ENCODE measurements around the gene PTPRN2. TPM values are rescaled to one million over a fixed set of nuclear protein-coding genes. Genes with fewer than 3 reads are reported as not detected.

The PTPRN2 gene
- total RNA-seq, 1 experiment from 2014 or later, result 1.1 TPM

GRCh38 chr7:158486919-158487318 lies 100.7 kb downstream of the PTPRN2 start:
- CTCF ChIA-PET, result no interaction called here
- Histone ChIP-seq H3K27me3 (ENCODE audit: control insufficient read depth, insufficient read depth, low read length) (peaks cover 3% of the 10 kb centered on the region; the same call in 1 of the 2 replicates), H3K4me3 (ENCODE audit: low read depth in 2 of 2, low read length in 2 of 2) (no peak overlapping the region), H3K27ac (ENCODE audit: low read length) (no peak overlapping the region), H3K4me1 (ENCODE audit: control insufficient read depth, insufficient read depth, low read length) (no peaks in the 10 kb centered on the region), H3K36me3 (ENCODE audit: control insufficient read depth, insufficient read depth, low read length) (no peaks in the 10 kb centered on the region), H3K9me3 (ENCODE audit: control insufficient read depth, insufficient read depth, low read depth, low read length) (no peaks in the 10 kb centered on the region)
- no peak for TF ChIP-seq SIN3A (IDR thresholded peaks at IDR 0.05; ENCODE audit: borderline replicate concordance, insufficient read depth, low read depth, low read length)
- TF ChIP-seq POLR2AphosphoS5 (IDR thresholded peaks at IDR 0.05; ENCODE audit: low read depth, low read length), result no peak
- TF ChIP-seq, protein P1, sequence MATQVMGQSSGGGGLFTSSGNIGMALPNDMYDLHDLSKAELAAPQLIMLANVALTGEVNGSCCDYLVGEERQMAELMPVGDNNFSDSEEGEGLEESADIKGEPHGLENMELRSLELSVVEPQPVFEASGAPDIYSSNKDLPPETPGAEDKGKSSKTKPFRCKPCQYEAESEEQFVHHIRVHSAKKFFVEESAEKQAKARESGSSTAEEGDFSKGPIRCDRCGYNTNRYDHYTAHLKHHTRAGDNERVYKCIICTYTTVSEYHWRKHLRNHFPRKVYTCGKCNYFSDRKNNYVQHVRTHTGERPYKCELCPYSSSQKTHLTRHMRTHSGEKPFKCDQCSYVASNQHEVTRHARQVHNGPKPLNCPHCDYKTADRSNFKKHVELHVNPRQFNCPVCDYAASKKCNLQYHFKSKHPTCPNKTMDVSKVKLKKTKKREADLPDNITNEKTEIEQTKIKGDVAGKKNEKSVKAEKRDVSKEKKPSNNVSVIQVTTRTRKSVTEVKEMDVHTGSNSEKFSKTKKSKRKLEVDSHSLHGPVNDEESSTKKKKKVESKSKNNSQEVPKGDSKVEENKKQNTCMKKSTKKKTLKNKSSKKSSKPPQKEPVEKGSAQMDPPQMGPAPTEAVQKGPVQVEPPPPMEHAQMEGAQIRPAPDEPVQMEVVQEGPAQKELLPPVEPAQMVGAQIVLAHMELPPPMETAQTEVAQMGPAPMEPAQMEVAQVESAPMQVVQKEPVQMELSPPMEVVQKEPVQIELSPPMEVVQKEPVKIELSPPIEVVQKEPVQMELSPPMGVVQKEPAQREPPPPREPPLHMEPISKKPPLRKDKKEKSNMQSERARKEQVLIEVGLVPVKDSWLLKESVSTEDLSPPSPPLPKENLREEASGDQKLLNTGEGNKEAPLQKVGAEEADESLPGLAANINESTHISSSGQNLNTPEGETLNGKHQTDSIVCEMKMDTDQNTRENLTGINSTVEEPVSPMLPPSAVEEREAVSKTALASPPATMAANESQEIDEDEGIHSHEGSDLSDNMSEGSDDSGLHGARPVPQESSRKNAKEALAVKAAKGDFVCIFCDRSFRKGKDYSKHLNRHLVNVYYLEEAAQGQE (IDR thresholded peaks at IDR 0.05; ENCODE audit: insufficient read depth in 1 of 2, low read depth in 2 of 2, low read length in 1 of 2), result no peak
- TF ChIP-seq TCF7L2 (IDR thresholded peaks at IDR 0.05; ENCODE audit: low read depth, low read length), result no peak
- TF ChIP-seq, protein P2, sequence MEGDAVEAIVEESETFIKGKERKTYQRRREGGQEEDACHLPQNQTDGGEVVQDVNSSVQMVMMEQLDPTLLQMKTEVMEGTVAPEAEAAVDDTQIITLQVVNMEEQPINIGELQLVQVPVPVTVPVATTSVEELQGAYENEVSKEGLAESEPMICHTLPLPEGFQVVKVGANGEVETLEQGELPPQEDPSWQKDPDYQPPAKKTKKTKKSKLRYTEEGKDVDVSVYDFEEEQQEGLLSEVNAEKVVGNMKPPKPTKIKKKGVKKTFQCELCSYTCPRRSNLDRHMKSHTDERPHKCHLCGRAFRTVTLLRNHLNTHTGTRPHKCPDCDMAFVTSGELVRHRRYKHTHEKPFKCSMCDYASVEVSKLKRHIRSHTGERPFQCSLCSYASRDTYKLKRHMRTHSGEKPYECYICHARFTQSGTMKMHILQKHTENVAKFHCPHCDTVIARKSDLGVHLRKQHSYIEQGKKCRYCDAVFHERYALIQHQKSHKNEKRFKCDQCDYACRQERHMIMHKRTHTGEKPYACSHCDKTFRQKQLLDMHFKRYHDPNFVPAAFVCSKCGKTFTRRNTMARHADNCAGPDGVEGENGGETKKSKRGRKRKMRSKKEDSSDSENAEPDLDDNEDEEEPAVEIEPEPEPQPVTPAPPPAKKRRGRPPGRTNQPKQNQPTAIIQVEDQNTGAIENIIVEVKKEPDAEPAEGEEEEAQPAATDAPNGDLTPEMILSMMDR (IDR thresholded peaks at IDR 0.05), result no peak
- in situ Hi-C loops (cut with HindIII; ENCODE audit: low pct_unique_long_range_greater_than_20kb, low sequenced_read_pairs) (no loop called here), intact Hi-C loops (cut with micrococcal nuclease; ENCODE audit: unreplicated experiment) (no loop called here)
- no peak for ATAC-seq
- POLR2A ChIA-PET, result no interaction called here
- BruUV-seq (replicated peaks), result no TSS peak
- DNase-seq (ENCODE audit: low read depth, low spot score), result no peak

GRCh38 chr7:158484801-158485531 lies 102.7 kb downstream of the PTPRN2 start:
- H3K4me1 ChIP-seq (ENCODE audit: control insufficient read depth, insufficient read depth, low read length), result no peaks in the 10 kb centered on the region
- ChIA-PET POLR2A (no interaction called here), CTCF (no interaction called here)
- ATAC-seq, result no peak
- H3K27ac ChIP-seq (ENCODE audit: low read length), result no peak overlapping the region
- in situ Hi-C loops (cut with HindIII; ENCODE audit: low pct_unique_long_range_greater_than_20kb, low sequenced_read_pairs), result no loop called here
- H3K4me3 ChIP-seq (ENCODE audit: low read depth in 2 of 2, low read length in 2 of 2), result no peak overlapping the region
- peaks cover 3% of the 10 kb centered on the region; the same call in 1 of the 2 replicates for H3K27me3 ChIP-seq (ENCODE audit: control insufficient read depth, insufficient read depth, low read length)
- no peak for TF ChIP-seq TCF7L2 (IDR thresholded peaks at IDR 0.05; ENCODE audit: low read depth, low read length)
- TF ChIP-seq, protein P1 (IDR thresholded peaks at IDR 0.05; ENCODE audit: insufficient read depth in 1 of 2, low read depth in 2 of 2, low read length in 1 of 2), result no peak
- TF ChIP-seq, protein P2 (IDR thresholded peaks at IDR 0.05), result no peak
- no peak for TF ChIP-seq SIN3A (IDR thresholded peaks at IDR 0.05; ENCODE audit: borderline replicate concordance, insufficient read depth, low read depth, low read length)
- no peak for TF ChIP-seq POLR2AphosphoS5 (IDR thresholded peaks at IDR 0.05; ENCODE audit: low read depth, low read length)
- no peaks in the 10 kb centered on the region for H3K36me3 ChIP-seq (ENCODE audit: control insufficient read depth, insufficient read depth, low read length)
- intact Hi-C loops (cut with micrococcal nuclease; ENCODE audit: unreplicated experiment), result no loop called here
- DNase-seq (ENCODE audit: low read depth, low spot score), result no peak
- no TSS peak for BruUV-seq (replicated peaks)
- H3K9me3 ChIP-seq (ENCODE audit: control insufficient read depth, insufficient read depth, low read depth, low read length), result no peaks in the 10 kb centered on the region
